ENCODE measurements around the gene UST. TPM values are rescaled to one million over a fixed set of nuclear protein-coding genes. Genes with fewer than 3 reads are reported as not detected.

The UST gene
- total RNA-seq, 1 donor from 2014 or later, result 33.3 TPM

- Histone ChIP-seq H3K9me3 (ENCODE audit: low read depth) (no peaks in the 10 kb centered on the region), H3K4me1 (peaks cover 12% of the 10 kb centered on the region), H3K79me2 (ENCODE audit: low read depth) (no peaks in the 10 kb centered on the region), H3K27me3 (no peaks in the 10 kb centered on the region), H2AFZ (replicated peaks) (no peak overlapping the region), H3K27ac (no peak overlapping the region), H4K20me1 (ENCODE audit: low read depth) (no peaks in the 10 kb centered on the region), H3K36me3 (no peaks in the 10 kb centered on the region), H3F3A (ENCODE audit: low read depth) (no peaks in the 10 kb centered on the region), H3K4me3 (no peak overlapping the region), H3K9ac (no peak overlapping the region), H3K4me2 (no peak overlapping the region)
- no peak overlapping the region for H3K4me3 Mint-ChIP-seq
- no peak for TF ChIP-seq EZH2phosphoT487 (IDR thresholded peaks at IDR 0.05)
- no peak for TF ChIP-seq EZH2 (IDR thresholded peaks at IDR 0.05)
- TF ChIP-seq, protein P1, sequence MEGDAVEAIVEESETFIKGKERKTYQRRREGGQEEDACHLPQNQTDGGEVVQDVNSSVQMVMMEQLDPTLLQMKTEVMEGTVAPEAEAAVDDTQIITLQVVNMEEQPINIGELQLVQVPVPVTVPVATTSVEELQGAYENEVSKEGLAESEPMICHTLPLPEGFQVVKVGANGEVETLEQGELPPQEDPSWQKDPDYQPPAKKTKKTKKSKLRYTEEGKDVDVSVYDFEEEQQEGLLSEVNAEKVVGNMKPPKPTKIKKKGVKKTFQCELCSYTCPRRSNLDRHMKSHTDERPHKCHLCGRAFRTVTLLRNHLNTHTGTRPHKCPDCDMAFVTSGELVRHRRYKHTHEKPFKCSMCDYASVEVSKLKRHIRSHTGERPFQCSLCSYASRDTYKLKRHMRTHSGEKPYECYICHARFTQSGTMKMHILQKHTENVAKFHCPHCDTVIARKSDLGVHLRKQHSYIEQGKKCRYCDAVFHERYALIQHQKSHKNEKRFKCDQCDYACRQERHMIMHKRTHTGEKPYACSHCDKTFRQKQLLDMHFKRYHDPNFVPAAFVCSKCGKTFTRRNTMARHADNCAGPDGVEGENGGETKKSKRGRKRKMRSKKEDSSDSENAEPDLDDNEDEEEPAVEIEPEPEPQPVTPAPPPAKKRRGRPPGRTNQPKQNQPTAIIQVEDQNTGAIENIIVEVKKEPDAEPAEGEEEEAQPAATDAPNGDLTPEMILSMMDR (IDR thresholded peaks at IDR 0.05), result no peak
- H3K27ac Mint-ChIP-seq, result no peak overlapping the region
- no peaks in the 10 kb centered on the region for H3K36me3 Mint-ChIP-seq
- H3K9me3 Mint-ChIP-seq, result no peaks in the 10 kb centered on the region
- no peaks in the 10 kb centered on the region for H3K27me3 Mint-ChIP-seq (ENCODE audit: insufficient read depth, low read depth)
- H3K4me1 Mint-ChIP-seq, result peaks cover 10% of the 10 kb centered on the region
- DNase-seq (ENCODE audit: low spot score), result no peak
These were observed 316.6 kb downstream of the UST start for GRCh38 chr6:149063468-149063867.

DNA sequence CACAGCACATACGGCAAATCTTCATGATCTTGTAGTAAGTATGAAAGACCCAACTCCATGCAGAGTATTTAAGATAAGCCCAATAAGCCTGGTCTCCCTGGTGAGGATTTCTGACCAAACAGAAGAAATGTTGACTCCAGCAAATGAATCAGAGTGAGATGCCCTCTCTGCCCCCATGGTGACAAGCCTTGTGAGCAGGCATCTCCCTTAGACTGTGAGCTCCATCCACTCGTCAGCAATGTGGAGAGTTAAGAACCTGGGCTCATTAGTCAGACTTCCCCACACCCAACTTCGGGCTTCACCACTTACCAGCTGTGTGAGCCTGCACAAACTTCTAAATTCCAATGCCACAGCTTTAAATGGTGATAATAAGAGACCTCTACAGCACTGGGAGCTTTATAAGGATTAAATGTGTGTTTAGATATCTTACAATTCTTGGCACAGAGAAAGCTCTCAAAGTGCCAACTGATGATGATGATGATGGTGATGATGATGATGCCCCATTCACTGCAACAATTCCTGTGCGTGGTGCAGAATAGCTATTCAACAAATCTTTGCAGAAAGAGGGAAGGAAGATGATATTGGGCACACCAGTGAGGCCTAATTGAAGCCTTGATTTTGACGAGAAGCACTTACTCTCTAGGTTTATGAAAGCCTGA, 317.3 kb downstream of the UST start:
- Mint-ChIP-seq H3K27me3 (ENCODE audit: insufficient read depth, low read depth) (no peaks in the 10 kb centered on the region), H3K36me3 (no peaks in the 10 kb centered on the region), H3K9me3 (no peaks in the 10 kb centered on the region), H3K27ac (no peak overlapping the region), H3K4me1 (peaks cover 10% of the 10 kb centered on the region), H3K4me3 (no peak overlapping the region)
- TF ChIP-seq, protein P1 (IDR thresholded peaks at IDR 0.05), result no peak
- TF ChIP-seq EZH2phosphoT487 (IDR thresholded peaks at IDR 0.05) (no peak), EZH2 (IDR thresholded peaks at IDR 0.05) (no peak)
- H3K79me2 ChIP-seq (ENCODE audit: low read depth), result no peaks in the 10 kb centered on the region
- H3F3A ChIP-seq (ENCODE audit: low read depth), result no peaks in the 10 kb centered on the region
- DNase-seq (ENCODE audit: low spot score), result no peak
- H3K4me2 ChIP-seq, result no peak overlapping the region
- H3K9ac ChIP-seq, result no peak overlapping the region
- H3K27me3 ChIP-seq, result no peaks in the 10 kb centered on the region
- no peaks in the 10 kb centered on the region for H3K36me3 ChIP-seq
- peaks cover 12% of the 10 kb centered on the region for H3K4me1 ChIP-seq
- no peak overlapping the region for H2AFZ ChIP-seq (replicated peaks)
- no peaks in the 10 kb centered on the region for H4K20me1 ChIP-seq (ENCODE audit: low read depth)
- no peaks in the 10 kb centered on the region for H3K9me3 ChIP-seq (ENCODE audit: low read depth)
- no peak overlapping the region for H3K4me3 ChIP-seq
- H3K27ac ChIP-seq, result no peak overlapping the region

GRCh38 chr6:149064660-149065015, 317.8 kb downstream of the UST start:
- H3K36me3 ChIP-seq, result no peaks in the 10 kb centered on the region
- no peak overlapping the region for H3K4me3 ChIP-seq
- Mint-ChIP-seq H3K27me3 (ENCODE audit: insufficient read depth, low read depth) (no peaks in the 10 kb centered on the region), H3K4me1 (peaks cover 5% of the 10 kb centered on the region), H3K27ac (no peak overlapping the region), H3K4me3 (no peak overlapping the region), H3K36me3 (peaks cover 2% of the 10 kb centered on the region), H3K9me3 (no peaks in the 10 kb centered on the region)
- H3K9me3 ChIP-seq (ENCODE audit: low read depth), result no peaks in the 10 kb centered on the region
- no peak overlapping the region for H3K9ac ChIP-seq
- no peak overlapping the region for H3K27ac ChIP-seq
- no peaks in the 10 kb centered on the region for H3F3A ChIP-seq (ENCODE audit: low read depth)
- H3K4me2 ChIP-seq, result no peak overlapping the region
- no peak for DNase-seq (ENCODE audit: low spot score)
- H2AFZ ChIP-seq (replicated peaks), result no peak overlapping the region
- TF ChIP-seq EZH2 (IDR thresholded peaks at IDR 0.05), result no peak
- TF ChIP-seq, protein P1 (IDR thresholded peaks at IDR 0.05), result no peak
- TF ChIP-seq EZH2phosphoT487 (IDR thresholded peaks at IDR 0.05), result no peak
- H3K4me1 ChIP-seq, result peaks cover 12% of the 10 kb centered on the region
- no peaks in the 10 kb centered on the region for H3K79me2 ChIP-seq (ENCODE audit: low read depth)
- no peaks in the 10 kb centered on the region for H4K20me1 ChIP-seq (ENCODE audit: low read depth)
- H3K27me3 ChIP-seq, result no peaks in the 10 kb centered on the region
